Measurements from ENCODE around the gene NRP2. TPM values are rescaled to one million over a fixed set of nuclear protein-coding genes. Genes with fewer than 3 reads are reported as not detected.

The NRP2 gene
- total RNA-seq, 1 experiment from 2014 or later, result 18.3 TPM

DNA sequence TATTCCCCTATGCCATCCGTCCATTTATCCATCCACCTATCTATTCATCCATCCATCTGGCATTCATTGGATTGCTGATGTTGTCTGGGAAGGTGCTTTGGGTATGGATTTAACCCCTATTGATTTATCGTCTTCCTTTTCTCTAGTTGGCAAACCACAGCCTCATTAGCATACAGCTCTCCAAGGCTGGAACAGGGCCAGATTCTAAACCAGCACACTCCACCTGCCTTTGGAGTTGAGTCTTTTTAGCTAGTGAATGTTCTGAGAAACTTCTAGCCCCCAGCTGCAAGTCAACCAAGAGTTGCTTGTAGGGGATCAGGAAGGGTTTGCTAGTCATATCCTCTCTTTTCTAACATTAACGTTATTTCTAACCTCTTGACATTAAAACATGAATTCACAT is 90.7 kb downstream of the NRP2 start:
- H3K27ac ChIP-seq (ENCODE audit: low read length), result no peak overlapping the region
- no peaks in the 10 kb centered on the region for H3K79me2 ChIP-seq (ENCODE audit: low read length)
- no peaks in the 10 kb centered on the region for H4K20me1 ChIP-seq (ENCODE audit: low read length)
- TF ChIP-seq EZH2phosphoT487 (IDR thresholded peaks at IDR 0.05; ENCODE audit: borderline replicate concordance, low read length) (no peak), EZH2 (IDR thresholded peaks at IDR 0.05; ENCODE audit: low read length, unreplicated experiment) (no peak)
- TF ChIP-seq, protein P1, sequence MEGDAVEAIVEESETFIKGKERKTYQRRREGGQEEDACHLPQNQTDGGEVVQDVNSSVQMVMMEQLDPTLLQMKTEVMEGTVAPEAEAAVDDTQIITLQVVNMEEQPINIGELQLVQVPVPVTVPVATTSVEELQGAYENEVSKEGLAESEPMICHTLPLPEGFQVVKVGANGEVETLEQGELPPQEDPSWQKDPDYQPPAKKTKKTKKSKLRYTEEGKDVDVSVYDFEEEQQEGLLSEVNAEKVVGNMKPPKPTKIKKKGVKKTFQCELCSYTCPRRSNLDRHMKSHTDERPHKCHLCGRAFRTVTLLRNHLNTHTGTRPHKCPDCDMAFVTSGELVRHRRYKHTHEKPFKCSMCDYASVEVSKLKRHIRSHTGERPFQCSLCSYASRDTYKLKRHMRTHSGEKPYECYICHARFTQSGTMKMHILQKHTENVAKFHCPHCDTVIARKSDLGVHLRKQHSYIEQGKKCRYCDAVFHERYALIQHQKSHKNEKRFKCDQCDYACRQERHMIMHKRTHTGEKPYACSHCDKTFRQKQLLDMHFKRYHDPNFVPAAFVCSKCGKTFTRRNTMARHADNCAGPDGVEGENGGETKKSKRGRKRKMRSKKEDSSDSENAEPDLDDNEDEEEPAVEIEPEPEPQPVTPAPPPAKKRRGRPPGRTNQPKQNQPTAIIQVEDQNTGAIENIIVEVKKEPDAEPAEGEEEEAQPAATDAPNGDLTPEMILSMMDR (conservative IDR thresholded peaks at IDR 0.05; ENCODE audit: low read depth, low read length), result no peak
- no peak for ATAC-seq
- no peaks in the 10 kb centered on the region for H3K36me3 ChIP-seq (ENCODE audit: low read depth, low read length)
- H3K9ac ChIP-seq (ENCODE audit: low read length), result no peak overlapping the region
- no TSS peak for BruUV-seq (replicated peaks)
- CTCF ChIA-PET, result no interaction called here
- no peak overlapping the region for H3K4me3 ChIP-seq (ENCODE audit: low read length)
- H3K4me1 ChIP-seq (ENCODE audit: insufficient read depth, low read length), result peaks cover 18% of the 10 kb centered on the region
- DNase-seq, result no peak
- no peaks in the 10 kb centered on the region for H3K9me3 ChIP-seq (ENCODE audit: low read length)
- H3K9me2 ChIP-seq (replicated peaks; ENCODE audit: low read length), result no peaks in the 10 kb centered on the region
- no peaks in the 10 kb centered on the region for H3K27me3 ChIP-seq (ENCODE audit: low read length)
- no peak overlapping the region for H3K4me2 ChIP-seq (ENCODE audit: low read length)
- POLR2A ChIA-PET (ENCODE audit: unreplicated experiment), result no interaction called here
- no peak overlapping the region for H2AFZ ChIP-seq (ENCODE audit: low read length)
- intact Hi-C loops (cut with micrococcal nuclease), result no loop called here
- H3F3A ChIP-seq (ENCODE audit: low read length, unreplicated experiment), result peaks cover 4% of the 10 kb centered on the region

DNA sequence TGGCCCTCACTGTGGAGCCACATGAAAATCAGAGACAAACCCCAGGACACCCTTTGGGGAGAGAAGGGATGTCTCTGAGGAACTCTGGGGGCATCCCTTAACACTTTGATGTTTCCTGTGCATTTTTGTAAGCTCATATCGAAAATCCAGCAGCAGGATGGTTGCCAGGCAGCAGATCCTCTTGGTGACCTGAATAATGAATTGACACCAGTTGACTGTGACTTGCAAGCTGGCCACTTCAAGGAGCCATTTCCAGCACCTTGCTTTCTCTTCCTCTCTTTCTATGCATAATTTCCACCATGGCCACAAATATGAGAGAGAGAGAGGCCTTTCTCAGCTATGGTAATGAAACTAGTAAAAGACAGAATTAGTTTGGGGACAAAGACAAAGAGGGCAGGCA is 91.7 kb downstream of the NRP2 start:
- POLR2A ChIA-PET (ENCODE audit: unreplicated experiment), result no interaction called here
- CTCF ChIA-PET, result interaction anchor here (0.8 kb wide), 1 partner anchor 1026 kb away, joined by 3 read pairs; no protein-coding TSS in a partner anchor
- no peak for DNase-seq

More for the DNA sequence above, 91.7 kb downstream of the NRP2 start:
- H3K9ac ChIP-seq (ENCODE audit: low read length), result no peak overlapping the region
- no peak overlapping the region for H2AFZ ChIP-seq (ENCODE audit: low read length)
- intact Hi-C loops (cut with micrococcal nuclease), result no loop called here
- no peak overlapping the region for H3K4me2 ChIP-seq (ENCODE audit: low read length)
- no peak overlapping the region for H3K4me3 ChIP-seq (ENCODE audit: low read length)
- no peaks in the 10 kb centered on the region for H3K9me3 ChIP-seq (ENCODE audit: low read length)
- no peak for ATAC-seq
- no peaks in the 10 kb centered on the region for H3K36me3 ChIP-seq (ENCODE audit: low read depth, low read length)
- no peaks in the 10 kb centered on the region for H3K27me3 ChIP-seq (ENCODE audit: low read length)
- no TSS peak for BruUV-seq (replicated peaks)
- peaks cover 13% of the 10 kb centered on the region for H3K4me1 ChIP-seq (ENCODE audit: insufficient read depth, low read length)
- no peaks in the 10 kb centered on the region for H3K9me2 ChIP-seq (replicated peaks; ENCODE audit: low read length)
- no peaks in the 10 kb centered on the region for H4K20me1 ChIP-seq (ENCODE audit: low read length)
- no peak overlapping the region for H3K27ac ChIP-seq (ENCODE audit: low read length)
- no peaks in the 10 kb centered on the region for H3K79me2 ChIP-seq (ENCODE audit: low read length)
- TF ChIP-seq EZH2phosphoT487 (IDR thresholded peaks at IDR 0.05; ENCODE audit: borderline replicate concordance, low read length) (no peak), EZH2 (IDR thresholded peaks at IDR 0.05; ENCODE audit: low read length, unreplicated experiment) (no peak)
- TF ChIP-seq, protein P1 (conservative IDR thresholded peaks at IDR 0.05; ENCODE audit: low read depth, low read length), result no peak
- peaks cover 1% of the 10 kb centered on the region for H3F3A ChIP-seq (ENCODE audit: low read length, unreplicated experiment)
